ENCODE measurements around the gene NOD1.
"Not testable (repeated sequence)": the region's sequence is repeated elsewhere in the genome, so short reads cannot be mapped to it uniquely, and the experiment has no call there.

Gene NOD1

GRCh38 chr7:30493228-30493627 is 14.6 kb upstream of the NOD1 start:
- 0 out of 2 replicates have a peak, but pooled peaks cover 4% of the 10 kb centered on the region for H3K27me3 ChIP-seq
- TF ChIP-seq CTCF (IDR thresholded peaks at IDR 0.05; ENCODE audit: low read depth, low read length) = no peak

GRCh38 chr7:30491417-30491816 is 12.8 kb upstream of the NOD1 start:
- no peak for DNase-seq
- Histone ChIP-seq H3K9me3 (no peaks in the 10 kb centered on the region), H3K36me3 (peaks cover 1% of the 10 kb centered on the region), H3K4me3 (ENCODE audit: low read depth, low read length) (no peak overlapping the region), H3K4me1 (no peaks in the 10 kb centered on the region), H3K27me3 (0 out of 2 replicates have a peak, but pooled peaks cover 4% of the 10 kb centered on the region)
- no peak for TF ChIP-seq CTCF (IDR thresholded peaks at IDR 0.05; ENCODE audit: low read depth, low read length)

More at GRCh38 chr7:30493228-30493627, 14.6 kb upstream of the NOD1 start:
- no peak overlapping the region for H3K4me3 ChIP-seq (ENCODE audit: low read depth, low read length)
- DNase-seq = no peak
- H3K9me3 ChIP-seq = no peaks in the 10 kb centered on the region
- H3K36me3 ChIP-seq = peaks cover 13% of the 10 kb centered on the region
- H3K4me1 ChIP-seq = no peaks in the 10 kb centered on the region

- no peak overlapping the region for H3K4me3 ChIP-seq (ENCODE audit: low read depth, low read length)
- 0 out of 2 replicates have a peak, but pooled peaks cover 1% of the 10 kb centered on the region for H3K27me3 ChIP-seq
- no peak for DNase-seq
- TF ChIP-seq CTCF (IDR thresholded peaks at IDR 0.05; ENCODE audit: low read depth, low read length) = no peak
- no peaks in the 10 kb centered on the region for H3K36me3 ChIP-seq
- H3K4me1 ChIP-seq = no peaks in the 10 kb centered on the region
- H3K9me3 ChIP-seq = no peaks in the 10 kb centered on the region
Measured at GRCh38 chr7:30487371-30487770, 8.8 kb upstream of the NOD1 start.

GRCh38 chr7:30485667-30486066 is 7.1 kb upstream of the NOD1 start:
- H3K9me3 ChIP-seq = no peaks in the 10 kb centered on the region

GRCh38 chr7:30481416-30481815 is 2.8 kb upstream of the NOD1 start:
- not testable (repeated sequence) for H3K4me3 ChIP-seq (ENCODE audit: low read depth, low read length); H3K27me3 ChIP-seq; H3K4me1 ChIP-seq; H3K36me3 ChIP-seq; DNase-seq; H3K9me3 ChIP-seq

More at GRCh38 chr7:30485667-30486066, 7.1 kb upstream of the NOD1 start:
- TF ChIP-seq CTCF (IDR thresholded peaks at IDR 0.05; ENCODE audit: low read depth, low read length) = no peak
- no peak for DNase-seq
- no peaks in the 10 kb centered on the region for H3K4me1 ChIP-seq
- H3K36me3 ChIP-seq = no peaks in the 10 kb centered on the region
- no peak overlapping the region for H3K4me3 ChIP-seq (ENCODE audit: low read depth, low read length)
- no peaks in the 10 kb centered on the region for H3K27me3 ChIP-seq

- no peaks in the 10 kb centered on the region for H3K9me3 ChIP-seq
- no peak for TF ChIP-seq CTCF (IDR thresholded peaks at IDR 0.05; ENCODE audit: low read depth, low read length)
- peak overlapping the region; percentile 83 for H3K4me3 ChIP-seq (ENCODE audit: low read depth, low read length)
- H3K36me3 ChIP-seq = no peaks in the 10 kb centered on the region
- H3K4me1 ChIP-seq = no peaks in the 10 kb centered on the region
- DNase-seq = no peak
- no peaks in the 10 kb centered on the region for H3K27me3 ChIP-seq
Measured at GRCh38 chr7:30479202-30480120, 877 bp upstream of the NOD1 start.

All from BE2C (cell line).